ENCODE results near the gene GTF3C5.
"Not testable (repeated sequence)": the region's sequence is repeated elsewhere in the genome, so short reads cannot be mapped to it uniquely, and the experiment has no call there.

Gene GTF3C5

GRCh38 chr9:133031496-133031911 is 707 bp downstream of the GTF3C5 start:
- H3K4me3 ChIP-seq (ENCODE audit: low read length), result peak overlapping the region; percentile 89
- no peak for TF ChIP-seq ZNF274 (IDR thresholded peaks at IDR 0.05; ENCODE audit: low read depth, low read length)

GRCh38 chr9:133032171-133032570 is 1.4 kb downstream of the GTF3C5 start:
- TF ChIP-seq ZNF274 (IDR thresholded peaks at IDR 0.05; ENCODE audit: low read depth, low read length), result no peak
- H3K4me3 ChIP-seq (ENCODE audit: low read length), result peak overlapping the region; percentile 89; the same call in 1 of the 2 replicates

GRCh38 chr9:133035669-133036068 is 4.9 kb downstream of the GTF3C5 start:
- no peak for TF ChIP-seq ZNF274 (IDR thresholded peaks at IDR 0.05; ENCODE audit: low read depth, low read length)
- H3K4me3 ChIP-seq (ENCODE audit: low read length), result no peak overlapping the region

- no peak for TF ChIP-seq ZNF274 (IDR thresholded peaks at IDR 0.05; ENCODE audit: low read depth, low read length)
- H3K4me3 ChIP-seq (ENCODE audit: low read length), result no peak overlapping the region
Observed at GRCh38 chr9:133037775-133038515, 7.1 kb downstream of the GTF3C5 start.

GRCh38 chr9:133040892-133041479 is 10.2 kb downstream of the GTF3C5 start:
- not testable (repeated sequence) for H3K4me3 ChIP-seq (ENCODE audit: low read length)

- H3K4me3 ChIP-seq (ENCODE audit: low read length), result no peak overlapping the region
- no peak for TF ChIP-seq ZNF274 (IDR thresholded peaks at IDR 0.05; ENCODE audit: low read depth, low read length)
Observed at GRCh38 chr9:133041958-133042357, 11.2 kb downstream of the GTF3C5 start.

GRCh38 chr9:133042676-133043075 is 11.9 kb downstream of the GTF3C5 start:
- no peak for TF ChIP-seq ZNF274 (IDR thresholded peaks at IDR 0.05; ENCODE audit: low read depth, low read length)
- no peak overlapping the region for H3K4me3 ChIP-seq (ENCODE audit: low read length)

GRCh38 chr9:133043449-133044035 is 12.7 kb downstream of the GTF3C5 start:
- TF ChIP-seq ZNF274 (IDR thresholded peaks at IDR 0.05; ENCODE audit: low read depth, low read length), result no peak
- no peak overlapping the region for H3K4me3 ChIP-seq (ENCODE audit: low read length)

GRCh38 chr9:133044125-133044524 is 13.3 kb downstream of the GTF3C5 start:
- no peak overlapping the region for H3K4me3 ChIP-seq (ENCODE audit: low read length)
- TF ChIP-seq ZNF274 (IDR thresholded peaks at IDR 0.05; ENCODE audit: low read depth, low read length), result no peak

GRCh38 chr9:133044661-133045060 is 13.9 kb downstream of the GTF3C5 start:
- H3K4me3 ChIP-seq (ENCODE audit: low read length), result no peak overlapping the region
- no peak for TF ChIP-seq ZNF274 (IDR thresholded peaks at IDR 0.05; ENCODE audit: low read depth, low read length)

GRCh38 chr9:133045132-133045531 is 14.3 kb downstream of the GTF3C5 start:
- H3K4me3 ChIP-seq (ENCODE audit: low read length), result no peak overlapping the region
- TF ChIP-seq ZNF274 (IDR thresholded peaks at IDR 0.05; ENCODE audit: low read depth, low read length), result no peak

- no peak overlapping the region for H3K4me3 ChIP-seq (ENCODE audit: low read length)
- TF ChIP-seq ZNF274 (IDR thresholded peaks at IDR 0.05; ENCODE audit: low read depth, low read length), result no peak
Observed at GRCh38 chr9:133046196-133046899, 15.6 kb downstream of the GTF3C5 start.

GRCh38 chr9:133046900-133047295 is 16.1 kb downstream of the GTF3C5 start:
- H3K4me3 ChIP-seq (ENCODE audit: low read length), result no peak overlapping the region
- no peak for TF ChIP-seq ZNF274 (IDR thresholded peaks at IDR 0.05; ENCODE audit: low read depth, low read length)

- TF ChIP-seq ZNF274 (IDR thresholded peaks at IDR 0.05; ENCODE audit: low read depth, low read length), result no peak
- no peak overlapping the region for H3K4me3 ChIP-seq (ENCODE audit: low read length)
Observed at GRCh38 chr9:133048595-133048994, 17.8 kb downstream of the GTF3C5 start.

GRCh38 chr9:133049043-133049442 is 18.2 kb downstream of the GTF3C5 start:
- no peak overlapping the region for H3K4me3 ChIP-seq (ENCODE audit: low read length)
- TF ChIP-seq ZNF274 (IDR thresholded peaks at IDR 0.05; ENCODE audit: low read depth, low read length), result no peak
